ENCODE data around the gene CABP2.
"Not testable (repeated sequence)": the region's sequence is repeated elsewhere in the genome, so short reads cannot be mapped to it uniquely, and the experiment has no call there.

Gene CABP2

GRCh38 chr11:67563705-67564114 is 40.5 kb upstream of the CABP2 start (continued):
- TF ChIP-seq ZFP3 (CRISPR knock-in tag; IDR thresholded peaks at IDR 0.05) (peak; percentile 92), ZNF565 (CRISPR knock-in tag; conservative IDR thresholded peaks at IDR 0.05; ENCODE audit: low read depth) (0 out of 2 replicates have a peak, but pooled peaks have one; percentile 36), GLIS3 (CRISPR knock-in tag; IDR thresholded peaks at IDR 0.05) (peak; percentile 67; the same call in 1 of the 2 replicates)
- TF ChIP-seq, protein P1, sequence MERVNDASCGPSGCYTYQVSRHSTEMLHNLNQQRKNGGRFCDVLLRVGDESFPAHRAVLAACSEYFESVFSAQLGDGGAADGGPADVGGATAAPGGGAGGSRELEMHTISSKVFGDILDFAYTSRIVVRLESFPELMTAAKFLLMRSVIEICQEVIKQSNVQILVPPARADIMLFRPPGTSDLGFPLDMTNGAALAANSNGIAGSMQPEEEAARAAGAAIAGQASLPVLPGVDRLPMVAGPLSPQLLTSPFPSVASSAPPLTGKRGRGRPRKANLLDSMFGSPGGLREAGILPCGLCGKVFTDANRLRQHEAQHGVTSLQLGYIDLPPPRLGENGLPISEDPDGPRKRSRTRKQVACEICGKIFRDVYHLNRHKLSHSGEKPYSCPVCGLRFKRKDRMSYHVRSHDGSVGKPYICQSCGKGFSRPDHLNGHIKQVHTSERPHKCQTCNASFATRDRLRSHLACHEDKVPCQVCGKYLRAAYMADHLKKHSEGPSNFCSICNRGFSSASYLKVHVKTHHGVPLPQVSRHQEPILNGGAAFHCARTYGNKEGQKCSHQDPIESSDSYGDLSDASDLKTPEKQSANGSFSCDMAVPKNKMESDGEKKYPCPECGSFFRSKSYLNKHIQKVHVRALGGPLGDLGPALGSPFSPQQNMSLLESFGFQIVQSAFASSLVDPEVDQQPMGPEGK (CRISPR knock-in tag; IDR thresholded peaks at IDR 0.05; ENCODE audit: borderline replicate concordance), result peak; percentile 49; the same call in 1 of the 2 replicates

GRCh38 chr11:67562963-67563704 is 39.9 kb upstream of the CABP2 start:
- peak; percentile 39 for ATAC-seq
- TF ChIP-seq ISL1 (CRISPR knock-in tag; IDR thresholded peaks at IDR 0.05), result 0 out of 2 replicates have a peak, but pooled peaks have one; percentile 5
- TF ChIP-seq ZNF8 (CRISPR knock-in tag; IDR thresholded peaks at IDR 0.05), result no peak

GRCh38 chr11:67561971-67562619 is 38.8 kb upstream of the CABP2 start:
- TF ChIP-seq CREB5 (CRISPR knock-in tag; IDR thresholded peaks at IDR 0.05; ENCODE audit: low read depth), result no peak
- TF ChIP-seq TOX (CRISPR knock-in tag; IDR thresholded peaks at IDR 0.05; ENCODE audit: borderline replicate concordance), result no peak
- no peak for TF ChIP-seq ZFP3 (CRISPR knock-in tag; IDR thresholded peaks at IDR 0.05)
- no peak for ATAC-seq

DNA sequence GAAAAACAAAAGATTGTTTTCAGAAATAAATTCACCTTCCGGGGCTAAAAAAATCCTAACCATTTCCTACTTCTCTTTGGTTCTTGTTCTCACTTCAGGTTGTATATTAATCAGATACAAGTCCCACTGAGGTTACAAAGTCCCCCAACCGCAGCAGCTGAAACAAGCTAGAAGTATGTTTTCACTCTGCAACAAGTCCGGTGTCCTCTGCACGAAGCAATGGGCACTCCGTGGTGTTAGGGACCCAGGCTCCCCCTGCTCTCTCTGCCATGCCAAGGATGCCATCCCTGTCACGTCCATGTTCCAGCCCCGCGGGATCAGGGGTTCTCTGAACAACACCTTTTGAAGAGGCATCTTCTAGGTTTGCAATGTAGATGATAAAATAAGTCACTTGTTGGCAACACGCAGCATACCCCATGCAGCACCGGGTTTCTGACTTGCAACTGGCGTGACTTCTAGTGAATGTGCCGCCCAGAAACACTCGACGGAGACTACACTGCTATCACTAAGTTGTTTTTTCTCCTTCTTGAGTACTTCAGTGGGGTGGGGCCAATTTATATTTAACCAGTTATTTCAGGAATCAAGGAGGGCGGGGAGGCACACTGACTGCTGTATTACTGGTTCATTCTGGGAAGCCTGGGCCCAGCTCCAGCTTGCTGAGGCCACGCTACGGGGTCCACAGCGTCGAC is 35.0 kb upstream of the CABP2 start:
- TF ChIP-seq ZNF565 (CRISPR knock-in tag; conservative IDR thresholded peaks at IDR 0.05; ENCODE audit: low read depth), result no peak
- no peak for TF ChIP-seq ISL1 (CRISPR knock-in tag; IDR thresholded peaks at IDR 0.05)
- no peak for TF ChIP-seq TOX (CRISPR knock-in tag; IDR thresholded peaks at IDR 0.05; ENCODE audit: borderline replicate concordance)
- no peak for TF ChIP-seq CREB5 (CRISPR knock-in tag; IDR thresholded peaks at IDR 0.05; ENCODE audit: low read depth)
- no peak for TF ChIP-seq ZFP30 (CRISPR knock-in tag; IDR thresholded peaks at IDR 0.05)
- no peak; the same call in 2 of the 3 replicates for ATAC-seq

- no peak for ATAC-seq
- TF ChIP-seq RARB (CRISPR knock-in tag; IDR thresholded peaks at IDR 0.05) (no peak), CSDC2 (CRISPR knock-in tag; IDR thresholded peaks at IDR 0.05) (no peak)
These were observed 33.0 kb upstream of the CABP2 start for GRCh38 chr11:67556244-67556643.

DNA sequence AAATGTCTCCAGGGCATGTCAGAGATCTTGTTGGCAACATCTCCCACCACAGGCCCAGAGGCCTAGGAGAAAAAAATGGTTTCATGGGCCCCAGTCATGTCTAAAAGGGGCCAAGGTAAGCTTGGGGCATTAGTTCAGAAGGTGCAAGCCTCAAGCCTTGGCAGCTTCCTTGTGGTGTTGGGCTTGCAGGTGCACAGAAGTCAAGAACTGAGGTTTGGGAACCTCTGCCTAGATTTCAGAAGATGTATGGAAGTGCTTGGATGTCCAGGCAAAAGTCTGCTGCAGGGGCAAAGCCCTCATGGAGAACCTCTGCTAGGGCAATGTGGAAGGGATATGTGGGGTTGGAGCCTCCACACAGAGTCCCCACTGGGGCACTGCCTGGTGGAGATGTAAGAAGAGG is 28.5 kb upstream of the CABP2 start:
- ATAC-seq, result not testable (repeated sequence)

DNA sequence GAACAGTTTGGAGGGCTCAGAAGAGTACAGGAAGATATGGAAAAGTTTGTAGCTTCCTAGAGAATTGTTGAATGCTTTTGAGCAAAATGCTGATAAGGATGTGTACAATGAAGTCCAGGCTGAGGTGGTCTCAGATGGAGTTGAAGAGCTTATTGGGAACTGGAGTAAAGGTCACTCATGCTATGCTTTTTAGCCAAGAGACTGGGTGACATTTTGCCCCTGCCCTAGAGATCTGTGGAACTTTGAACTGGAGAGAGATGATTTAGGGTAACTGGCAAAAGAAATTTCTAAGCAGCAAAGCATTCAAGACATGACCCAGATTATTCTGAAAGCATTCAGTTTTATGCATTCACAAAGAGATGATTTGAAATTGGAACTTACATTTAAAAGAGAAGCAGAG is 27.9 kb upstream of the CABP2 start:
- TF ChIP-seq, protein P2, sequence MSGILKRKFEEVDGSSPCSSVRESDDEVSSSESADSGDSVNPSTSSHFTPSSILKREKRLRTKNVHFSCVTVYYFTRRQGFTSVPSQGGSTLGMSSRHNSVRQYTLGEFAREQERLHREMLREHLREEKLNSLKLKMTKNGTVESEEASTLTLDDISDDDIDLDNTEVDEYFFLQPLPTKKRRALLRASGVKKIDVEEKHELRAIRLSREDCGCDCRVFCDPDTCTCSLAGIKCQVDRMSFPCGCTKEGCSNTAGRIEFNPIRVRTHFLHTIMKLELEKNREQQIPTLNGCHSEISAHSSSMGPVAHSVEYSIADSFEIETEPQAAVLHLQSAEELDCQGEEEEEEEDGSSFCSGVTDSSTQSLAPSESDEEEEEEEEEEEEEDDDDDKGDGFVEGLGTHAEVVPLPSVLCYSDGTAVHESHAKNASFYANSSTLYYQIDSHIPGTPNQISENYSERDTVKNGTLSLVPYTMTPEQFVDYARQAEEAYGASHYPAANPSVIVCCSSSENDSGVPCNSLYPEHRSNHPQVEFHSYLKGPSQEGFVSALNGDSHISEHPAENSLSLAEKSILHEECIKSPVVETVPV (CRISPR knock-in tag; IDR thresholded peaks at IDR 0.05), result no peak
- TF ChIP-seq TCF4 (CRISPR knock-in tag; IDR thresholded peaks at IDR 0.05; ENCODE audit: borderline replicate concordance), result no peak
- no peak for TF ChIP-seq CREB5 (CRISPR knock-in tag; IDR thresholded peaks at IDR 0.05; ENCODE audit: low read depth)
- TF ChIP-seq, protein P3, sequence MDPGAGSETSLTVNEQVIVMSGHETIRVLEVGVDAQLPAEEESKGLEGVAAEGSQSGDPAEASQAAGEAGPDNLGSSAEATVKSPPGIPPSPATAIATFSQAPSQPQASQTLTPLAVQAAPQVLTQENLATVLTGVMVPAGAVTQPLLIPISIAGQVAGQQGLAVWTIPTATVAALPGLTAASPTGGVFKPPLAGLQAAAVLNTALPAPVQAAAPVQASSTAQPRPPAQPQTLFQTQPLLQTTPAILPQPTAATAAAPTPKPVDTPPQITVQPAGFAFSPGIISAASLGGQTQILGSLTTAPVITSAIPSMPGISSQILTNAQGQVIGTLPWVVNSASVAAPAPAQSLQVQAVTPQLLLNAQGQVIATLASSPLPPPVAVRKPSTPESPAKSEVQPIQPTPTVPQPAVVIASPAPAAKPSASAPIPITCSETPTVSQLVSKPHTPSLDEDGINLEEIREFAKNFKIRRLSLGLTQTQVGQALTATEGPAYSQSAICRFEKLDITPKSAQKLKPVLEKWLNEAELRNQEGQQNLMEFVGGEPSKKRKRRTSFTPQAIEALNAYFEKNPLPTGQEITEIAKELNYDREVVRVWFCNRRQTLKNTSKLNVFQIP (CRISPR knock-in tag; IDR thresholded peaks at IDR 0.05; ENCODE audit: borderline replicate concordance, low read depth), result no peak
- TF ChIP-seq CSDC2 (CRISPR knock-in tag; IDR thresholded peaks at IDR 0.05), result no peak
- TF ChIP-seq RARB (CRISPR knock-in tag; IDR thresholded peaks at IDR 0.05), result no peak
- no peak for TF ChIP-seq ESRRG (CRISPR knock-in tag; IDR thresholded peaks at IDR 0.05)
- no peak for TF ChIP-seq ZNF70 (CRISPR knock-in tag; IDR thresholded peaks at IDR 0.05)
- no peak for ATAC-seq
